Measurements from ENCODE around the gene ZNF692.

GRCh38 chr1:248802454-248802853 lies 56.4 kb downstream of the ZNF692 start:
- TF ChIP-seq POLR2A (IDR thresholded peaks at IDR 0.05; ENCODE audit: low read length) (no peak), GATA1 (IDR thresholded peaks at IDR 0.05; ENCODE audit: low read depth, low read length) (no peak)

All from erythroblast (primary cell).